RWPE1 (cell line): ENCODE data around the gene IMMP1L.
"Not testable (repeated sequence)": the region's sequence is repeated elsewhere in the genome, so short reads cannot be mapped to it uniquely, and the experiment has no call there.

Source experiments
- CTCF ChIA-PET: fragments of 350-600 bp; sonication (Branson Sonifier 250); formaldehyde crosslinking; extraction: SDS; loops from one replicate; lab custom pipeline; 2021; lab: Yijun Ruan, JAX
- POLR2A ChIA-PET: fragments of 400-600 bp; formaldehyde crosslinking; extraction: SDS; loops from one replicate; lab custom pipeline; 2020; ENCODE audit warnings: antibody characterized with exemption; ENCODE audit not compliant: low non-redundant PET; lab: Yijun Ruan, JAX
- DNase-seq: peaks from one replicate; pipeline ENCODE4 v3.0.0; 2012; ENCODE audit warnings: low spot score
- H3K27ac ChIP-seq: fragments of 450-650 bp; 2 replicates; pipeline ENCODE4 v1.5.1; 2017
- TF ChIP-seq, protein P1 (sequence below): fragments of 450-650 bp; conservative IDR thresholded peaks from 2 replicates; pipeline ENCODE4 v1.5.1; 2017; ENCODE audit warnings: low read depth, mild to moderate bottlenecking

The IMMP1L gene

DNA sequence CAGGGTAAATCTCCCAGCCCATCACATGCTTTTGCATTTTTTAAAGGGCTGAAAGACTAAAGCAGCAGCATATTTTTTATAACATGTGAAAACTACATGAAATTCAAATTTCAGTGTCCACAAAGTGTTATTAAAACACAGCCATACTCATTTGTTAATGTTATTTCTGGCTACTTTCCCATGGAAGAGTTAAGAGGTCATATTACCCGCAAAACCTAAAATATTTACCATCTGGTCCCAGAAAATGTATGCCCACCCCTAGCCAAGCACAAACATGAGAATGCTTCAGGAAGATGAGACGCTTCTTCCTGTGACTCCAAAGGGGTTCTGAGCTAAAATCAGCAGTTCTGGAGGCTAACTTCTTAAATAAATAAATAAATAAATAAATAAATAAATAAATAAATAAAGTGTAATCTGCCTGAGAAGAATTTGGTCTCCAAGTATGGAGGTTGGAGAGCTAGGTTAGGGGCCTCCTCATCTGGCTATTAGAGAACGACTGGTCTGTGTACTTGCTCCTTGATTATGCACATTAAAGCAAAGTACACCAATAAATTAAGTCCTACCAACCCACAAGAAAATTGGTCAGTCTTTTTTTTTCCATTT is 9.7 kb downstream of the IMMP1L start:
- TF ChIP-seq, protein P1, sequence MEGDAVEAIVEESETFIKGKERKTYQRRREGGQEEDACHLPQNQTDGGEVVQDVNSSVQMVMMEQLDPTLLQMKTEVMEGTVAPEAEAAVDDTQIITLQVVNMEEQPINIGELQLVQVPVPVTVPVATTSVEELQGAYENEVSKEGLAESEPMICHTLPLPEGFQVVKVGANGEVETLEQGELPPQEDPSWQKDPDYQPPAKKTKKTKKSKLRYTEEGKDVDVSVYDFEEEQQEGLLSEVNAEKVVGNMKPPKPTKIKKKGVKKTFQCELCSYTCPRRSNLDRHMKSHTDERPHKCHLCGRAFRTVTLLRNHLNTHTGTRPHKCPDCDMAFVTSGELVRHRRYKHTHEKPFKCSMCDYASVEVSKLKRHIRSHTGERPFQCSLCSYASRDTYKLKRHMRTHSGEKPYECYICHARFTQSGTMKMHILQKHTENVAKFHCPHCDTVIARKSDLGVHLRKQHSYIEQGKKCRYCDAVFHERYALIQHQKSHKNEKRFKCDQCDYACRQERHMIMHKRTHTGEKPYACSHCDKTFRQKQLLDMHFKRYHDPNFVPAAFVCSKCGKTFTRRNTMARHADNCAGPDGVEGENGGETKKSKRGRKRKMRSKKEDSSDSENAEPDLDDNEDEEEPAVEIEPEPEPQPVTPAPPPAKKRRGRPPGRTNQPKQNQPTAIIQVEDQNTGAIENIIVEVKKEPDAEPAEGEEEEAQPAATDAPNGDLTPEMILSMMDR = no peak
- POLR2A ChIA-PET = no interaction called here
- DNase-seq = no peak
- CTCF ChIA-PET = no interaction called here
- no peak overlapping the region for H3K27ac ChIP-seq

DNA sequence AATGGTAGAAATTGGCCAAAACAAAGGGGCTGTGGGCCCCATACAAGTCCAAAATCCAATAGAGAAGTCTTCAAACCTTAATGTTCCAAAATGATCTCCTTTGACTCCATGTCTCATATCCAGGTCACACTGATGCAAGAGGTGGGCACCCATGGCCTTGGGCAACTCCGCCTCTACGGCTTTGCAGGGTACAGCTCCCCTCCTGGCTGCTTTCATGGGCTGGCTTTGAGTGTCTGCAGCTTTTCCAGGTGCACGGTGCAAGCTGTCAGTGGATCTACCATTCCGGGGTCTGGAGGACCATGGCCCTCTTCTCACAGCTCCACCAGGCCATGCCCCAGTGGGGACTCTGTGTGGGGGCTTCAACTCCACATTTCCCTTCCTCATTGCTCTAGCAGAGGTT is 15.7 kb downstream of the IMMP1L start:
- POLR2A ChIA-PET, DNase-seq, H3K27ac ChIP-seq, CTCF ChIA-PET: not testable (repeated sequence)

DNA sequence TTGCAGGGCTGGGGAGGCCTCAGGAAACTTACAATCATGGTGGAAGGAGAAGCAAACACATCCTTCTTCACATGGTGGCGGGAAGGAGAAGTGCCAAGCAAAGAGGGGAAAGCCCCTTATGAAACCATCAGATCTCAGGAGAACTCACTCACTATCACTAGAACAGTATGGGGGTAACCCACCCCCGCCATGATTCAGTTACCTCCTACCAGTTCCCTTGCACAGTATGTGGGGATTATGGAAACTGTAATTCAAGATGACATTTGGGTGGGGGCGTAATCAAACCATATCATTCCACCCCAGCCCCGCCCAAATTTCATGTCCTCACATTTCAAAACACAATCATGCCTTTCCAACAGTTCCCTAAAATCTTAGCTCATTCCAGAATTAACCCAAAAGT is 16.2 kb downstream of the IMMP1L start:
- CTCF ChIA-PET = no interaction called here
- DNase-seq = no peak
- POLR2A ChIA-PET = no interaction called here
- no peak overlapping the region for H3K27ac ChIP-seq
- TF ChIP-seq, protein P1 = no peak

- CTCF ChIA-PET = interaction anchor here (0.6 kb wide), 1 partner anchor 163 kb away, joined by 3 read pairs; no protein-coding TSS in a partner anchor
- DNase-seq = no peak
- TF ChIP-seq, protein P1 = no peak
- POLR2A ChIA-PET = no interaction called here
- no peak overlapping the region for H3K27ac ChIP-seq
Observed at GRCh38 chr11:31492320-31492913, 17.0 kb downstream of the IMMP1L start.

- POLR2A ChIA-PET = no interaction called here
- CTCF ChIA-PET = no interaction called here
- H3K27ac ChIP-seq = no peak overlapping the region
- DNase-seq = no peak
- TF ChIP-seq, protein P1 = peak; percentile 21; the same call in 1 of the 2 replicates
Observed at GRCh38 chr11:31487848-31488247, 21.6 kb downstream of the IMMP1L start.

- ChIA-PET POLR2A (no interaction called here), CTCF (no interaction called here)
- no peak overlapping the region for H3K27ac ChIP-seq
- no peak for DNase-seq
- TF ChIP-seq, protein P1 = no peak
Observed at GRCh38 chr11:31484497-31484896, 24.9 kb downstream of the IMMP1L start.

GRCh38 chr11:31480930-31481329 is 28.5 kb downstream of the IMMP1L start:
- ChIA-PET CTCF (no interaction called here), POLR2A (no interaction called here)
- TF ChIP-seq, protein P1 = no peak
- H3K27ac ChIP-seq = no peak overlapping the region
- no peak for DNase-seq
